Astrocyte of the spinal cord (primary cell): ENCODE data around the gene AQP12A.

Experiments used
- DNase-seq: peaks from one replicate; pipeline ENCODE4 v3.0.0; 2011; ENCODE audit warnings: low read depth, low spot score
- H3K4me3 ChIP-seq: 2 replicates; pipeline ENCODE4 v1.5.1; 2011; ENCODE audit warnings: low read depth, mild to moderate bottlenecking, low read length, moderate library complexity
- in situ Hi-C: cut with HindIII; loops from 2 replicates; pipeline ENCODE4 v1.10.0; 2017; ENCODE audit warnings: low sequenced_read_pairs
- TF ChIP-seq, protein P1 (sequence below): IDR thresholded peaks from 2 replicates; pipeline ENCODE4 v1.5.1; 2012; ENCODE audit warnings: low read depth, mild to moderate bottlenecking, low read length, inconsistent platforms

Gene AQP12A

DNA sequence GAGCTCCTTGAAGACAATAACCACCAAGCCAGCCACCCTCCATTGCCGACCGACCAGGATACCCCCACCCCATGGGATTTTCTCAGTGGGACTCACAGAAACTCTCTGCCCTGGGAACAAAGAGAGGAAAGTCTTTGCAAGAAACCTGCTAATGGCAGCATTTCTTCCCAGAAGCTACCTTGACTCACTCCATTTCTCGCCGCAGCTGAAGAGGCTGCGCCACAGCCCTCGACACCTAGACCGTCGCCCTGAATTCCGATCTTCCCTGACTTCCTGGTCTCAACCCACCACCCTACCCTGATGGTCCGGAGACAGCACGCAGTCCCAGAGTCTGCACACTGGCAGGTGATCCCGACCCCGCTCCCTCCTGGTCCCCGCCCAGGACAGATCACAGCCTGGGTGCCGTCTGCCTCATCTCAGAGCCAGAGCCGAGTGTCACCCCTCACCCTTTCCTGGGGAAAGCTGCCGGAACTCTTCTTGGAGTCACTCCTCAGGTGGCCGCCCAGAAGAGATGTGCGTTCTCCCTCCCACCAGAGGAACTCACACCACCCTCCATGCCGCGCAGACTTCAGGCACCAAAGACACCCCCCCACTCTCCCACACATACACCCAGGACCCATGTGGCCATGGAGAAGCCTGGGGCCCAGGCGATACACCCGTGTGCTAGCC is 24.6 kb downstream of the AQP12A start:
- in situ Hi-C loops = no loop called here
- no peak for DNase-seq
- H3K4me3 ChIP-seq = no peak overlapping the region
- TF ChIP-seq, protein P1, sequence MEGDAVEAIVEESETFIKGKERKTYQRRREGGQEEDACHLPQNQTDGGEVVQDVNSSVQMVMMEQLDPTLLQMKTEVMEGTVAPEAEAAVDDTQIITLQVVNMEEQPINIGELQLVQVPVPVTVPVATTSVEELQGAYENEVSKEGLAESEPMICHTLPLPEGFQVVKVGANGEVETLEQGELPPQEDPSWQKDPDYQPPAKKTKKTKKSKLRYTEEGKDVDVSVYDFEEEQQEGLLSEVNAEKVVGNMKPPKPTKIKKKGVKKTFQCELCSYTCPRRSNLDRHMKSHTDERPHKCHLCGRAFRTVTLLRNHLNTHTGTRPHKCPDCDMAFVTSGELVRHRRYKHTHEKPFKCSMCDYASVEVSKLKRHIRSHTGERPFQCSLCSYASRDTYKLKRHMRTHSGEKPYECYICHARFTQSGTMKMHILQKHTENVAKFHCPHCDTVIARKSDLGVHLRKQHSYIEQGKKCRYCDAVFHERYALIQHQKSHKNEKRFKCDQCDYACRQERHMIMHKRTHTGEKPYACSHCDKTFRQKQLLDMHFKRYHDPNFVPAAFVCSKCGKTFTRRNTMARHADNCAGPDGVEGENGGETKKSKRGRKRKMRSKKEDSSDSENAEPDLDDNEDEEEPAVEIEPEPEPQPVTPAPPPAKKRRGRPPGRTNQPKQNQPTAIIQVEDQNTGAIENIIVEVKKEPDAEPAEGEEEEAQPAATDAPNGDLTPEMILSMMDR = no peak

DNA sequence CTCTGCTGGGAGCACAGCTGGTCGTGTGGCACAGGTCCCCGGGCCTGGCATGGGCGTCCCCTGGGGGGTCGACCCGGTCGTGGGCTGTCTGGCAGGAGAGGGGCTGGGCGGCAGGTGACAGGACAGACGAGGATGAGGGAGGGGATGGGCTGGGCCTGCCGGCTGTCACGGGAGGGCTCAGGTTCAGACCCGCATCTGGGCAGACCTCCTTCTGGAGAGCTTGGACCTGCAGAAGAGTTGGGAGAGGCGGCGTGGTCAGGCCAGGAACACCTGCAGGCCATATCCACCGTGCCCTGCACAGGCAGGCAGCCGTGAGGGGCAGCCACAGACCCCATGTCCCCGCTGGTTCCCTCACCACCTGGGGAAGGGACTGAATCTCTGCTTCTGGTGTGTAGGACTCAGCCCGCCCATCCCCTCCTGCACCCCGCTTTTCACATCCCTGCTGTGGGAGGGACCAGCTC is 25.5 kb downstream of the AQP12A start:
- no peak overlapping the region for H3K4me3 ChIP-seq
- in situ Hi-C loops = no loop called here
- no peak for DNase-seq
- TF ChIP-seq, protein P1 = no peak

DNA sequence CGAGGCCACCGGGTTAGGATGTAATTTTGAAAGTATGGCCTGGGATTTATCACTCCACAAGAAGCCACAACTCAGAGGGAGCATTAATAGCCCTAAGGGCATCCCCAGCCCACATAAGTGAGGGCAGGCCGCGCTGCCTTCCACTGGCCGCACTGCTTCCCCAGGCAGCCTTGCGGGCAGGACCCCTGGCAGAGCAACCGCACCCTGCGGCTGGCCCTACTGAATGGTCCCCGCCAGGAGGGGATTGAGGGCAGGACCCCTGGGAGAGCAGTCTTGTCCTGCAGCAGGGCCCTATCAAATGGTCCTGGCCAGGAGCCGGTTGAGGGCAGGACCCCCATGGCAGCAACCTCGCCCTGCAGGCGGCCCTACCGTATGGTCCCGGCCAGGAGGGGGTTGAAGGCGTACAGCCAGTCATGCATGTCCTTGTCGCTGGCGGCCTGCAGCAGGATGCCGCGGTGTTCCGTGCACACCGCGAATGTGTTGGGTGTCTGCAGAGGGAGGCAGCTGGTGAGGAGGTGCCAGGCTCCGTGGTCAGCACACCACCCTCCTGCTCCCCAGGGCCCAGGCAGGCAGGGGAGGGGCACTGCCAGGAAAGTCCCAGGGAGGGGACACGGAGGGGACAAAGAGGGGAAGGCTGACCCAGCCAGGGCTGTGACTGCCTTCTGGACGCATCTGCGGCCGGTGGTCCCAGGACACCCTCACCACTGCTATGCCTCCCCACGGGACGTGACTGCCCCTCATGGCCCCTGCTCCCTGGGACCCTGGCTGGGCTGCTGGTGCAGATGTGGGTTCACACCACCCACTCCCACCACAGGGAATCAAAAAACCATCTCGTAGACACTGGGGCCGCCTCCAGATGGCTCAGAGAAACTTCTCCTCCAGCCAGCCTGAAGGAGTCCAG is 26.3 kb downstream of the AQP12A start:
- TF ChIP-seq, protein P1 = no peak
- no peak for DNase-seq
- H3K4me3 ChIP-seq = no peak overlapping the region
- in situ Hi-C loops = no loop called here

DNA sequence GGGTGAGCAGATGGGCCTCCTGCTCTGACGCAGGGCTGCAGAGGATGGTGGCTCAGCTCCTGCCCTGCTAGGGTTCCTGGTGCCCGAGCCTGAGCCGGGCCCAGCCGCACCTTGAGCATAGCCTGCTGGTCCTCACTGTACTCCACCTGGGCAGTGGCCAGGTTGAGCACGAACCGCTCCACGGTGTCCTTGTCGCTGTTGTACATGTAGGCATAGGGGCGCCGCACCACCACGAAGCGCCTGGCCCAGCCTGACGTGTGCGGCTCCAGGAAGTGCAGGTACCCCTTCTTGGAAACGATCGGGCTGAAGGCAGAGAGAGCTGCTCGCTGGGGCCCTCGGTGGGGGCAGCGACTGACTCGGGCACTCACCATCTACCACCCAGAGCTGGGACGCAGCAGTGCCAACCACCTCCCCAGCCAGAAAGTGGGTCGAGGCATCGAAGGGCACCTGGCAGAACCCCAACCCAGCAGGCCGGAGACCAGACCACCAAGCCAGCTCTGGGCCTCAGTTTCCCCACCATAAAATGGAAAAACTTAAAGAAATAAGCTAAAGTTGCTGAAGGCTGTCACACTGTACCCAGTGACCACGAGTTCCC is 27.3 kb downstream of the AQP12A start:
- no peak overlapping the region for H3K4me3 ChIP-seq
- in situ Hi-C loops = no loop called here
- no peak for DNase-seq
- TF ChIP-seq, protein P1 = no peak

DNA sequence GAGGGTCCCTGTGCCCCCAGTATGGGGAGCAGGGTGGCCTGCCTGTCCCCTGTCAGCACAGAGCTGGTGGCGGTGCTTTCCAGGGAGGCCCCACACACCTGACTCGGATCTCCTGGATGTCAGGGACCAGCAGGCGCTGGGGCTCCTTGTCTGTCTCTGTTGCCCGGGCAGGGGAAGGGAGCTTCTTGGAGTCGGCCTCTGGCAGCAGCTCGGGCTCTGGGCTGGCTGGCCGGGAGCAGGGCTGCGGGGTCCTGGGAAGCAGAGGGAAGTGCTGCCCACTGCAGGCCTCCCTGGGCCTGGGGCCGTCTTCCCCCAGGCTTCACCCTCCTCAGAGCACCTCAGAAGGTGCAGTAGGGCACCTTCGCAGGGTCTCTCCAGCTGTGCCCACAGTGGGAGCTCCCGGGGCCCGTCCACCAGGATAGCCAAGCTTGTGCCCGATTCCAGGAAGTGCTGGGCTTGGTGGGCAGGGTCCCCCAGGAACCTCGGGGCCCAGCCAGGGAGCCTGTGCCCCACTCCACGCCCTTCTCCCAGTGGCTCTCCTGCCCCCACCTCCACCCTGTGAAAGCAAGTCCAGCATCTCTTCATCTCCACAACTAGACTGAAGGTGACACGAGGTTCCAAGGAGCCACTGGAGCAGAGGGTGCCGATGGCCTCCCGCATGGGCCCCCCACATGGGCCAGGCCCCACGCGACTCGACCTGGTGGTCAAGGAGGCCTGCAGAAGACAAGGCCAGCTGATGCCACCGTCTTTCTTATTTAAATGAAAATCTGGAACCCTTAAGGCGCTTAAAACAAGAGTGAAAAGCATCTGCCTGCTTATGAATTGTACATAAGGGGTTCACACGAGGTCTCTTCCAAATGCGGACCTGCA is 28.2 kb downstream of the AQP12A start:
- no peak for DNase-seq
- in situ Hi-C loops = no loop called here
- no peak overlapping the region for H3K4me3 ChIP-seq
- TF ChIP-seq, protein P1 = no peak
